OCI-LY3 (cell line): ENCODE data around the gene CDS2.

Source experiments
- H2AFZ ChIP-seq: fragments of 200-600, 300-600 bp; shearing (Covaris generic); 2 replicates; pipeline ENCODE4 v1.6.0; 2014; ENCODE audit warnings: antibody characterized with exemption, low read depth, low read length
- H3K27ac ChIP-seq: fragments of 200-600, 300-600 bp; sonication (generic); 2 replicates; pipeline ENCODE4 v1.5.1; 2014; ENCODE audit warnings: mild to moderate bottlenecking, low read length, moderate library complexity, mixed read lengths
- H3K27me3 ChIP-seq: fragments of 200-600, 300-600 bp; sonication (generic); 2 replicates; pipeline ENCODE4 v1.6.1; 2014; ENCODE audit warnings: low read depth, low read length, mixed read lengths
- H3K36me3 ChIP-seq: fragments of 200-600, 300-600 bp; sonication (generic); replicated peaks from 2 replicates; pipeline ENCODE3; 2014; ENCODE audit warnings: low read depth, low read length, mixed read lengths
- H3K4me1 ChIP-seq: fragments of 300-600, 200-600 bp; sonication (generic); 2 replicates; pipeline ENCODE4 v1.6.1; 2014; ENCODE audit warnings: low read length, mixed read lengths
- H3K4me2 ChIP-seq: fragments of 200-600, 300-600 bp; sonication (generic); 2 replicates; pipeline ENCODE4 v1.6.1; 2014; ENCODE audit warnings: low read length, mixed read lengths
- H3K4me3 ChIP-seq: fragments of 300-600, 200-600 bp; sonication (generic); 2 replicates; pipeline ENCODE4 v1.5.1; 2014; ENCODE audit warnings: antibody characterized with exemption, mild to moderate bottlenecking, low read length, moderate library complexity
- H3K79me2 ChIP-seq: fragments of 300-600, 200-600 bp; shearing (Covaris generic); 2 replicates; pipeline ENCODE4 v1.6.1; 2014; ENCODE audit warnings: mild to moderate bottlenecking, low read length, mixed read lengths
- H3K9ac ChIP-seq: fragments of 300-600, 200-600 bp; shearing (Covaris generic); 2 replicates; pipeline ENCODE4 v1.6.0; 2014; ENCODE audit warnings: mild to moderate bottlenecking, low read length, moderate library complexity
- H3K9me3 ChIP-seq: fragments of 200-600, 300-600 bp; shearing (Covaris generic); 2 replicates; pipeline ENCODE4 v1.6.1; 2014; ENCODE audit warnings: low read length, mixed read lengths; ENCODE audit not compliant: insufficient read depth
- H4K20me1 ChIP-seq: fragments of 200-600, 300-600 bp; sonication (generic); 2 replicates; pipeline ENCODE4 v1.6.1; 2016; ENCODE audit warnings: low read length, mixed read lengths; ENCODE audit not compliant: insufficient read depth
- EZH2phosphoT487 ChIP-seq: fragments of 200-600 bp; shearing (Covaris generic); IDR thresholded peaks from 2 replicates; pipeline ENCODE4 v1.6.1; 2018; ENCODE audit warnings: antibody characterized with exemption, mixed run types, low read depth
- TF ChIP-seq, protein P1 (sequence below): fragments of 200-600, 300-600 bp; sonication (generic); IDR thresholded peaks from 2 replicates; pipeline ENCODE4 v1.5.1; 2014; ENCODE audit warnings: antibody characterized with exemption, low read length, low read depth

Gene CDS2

DNA sequence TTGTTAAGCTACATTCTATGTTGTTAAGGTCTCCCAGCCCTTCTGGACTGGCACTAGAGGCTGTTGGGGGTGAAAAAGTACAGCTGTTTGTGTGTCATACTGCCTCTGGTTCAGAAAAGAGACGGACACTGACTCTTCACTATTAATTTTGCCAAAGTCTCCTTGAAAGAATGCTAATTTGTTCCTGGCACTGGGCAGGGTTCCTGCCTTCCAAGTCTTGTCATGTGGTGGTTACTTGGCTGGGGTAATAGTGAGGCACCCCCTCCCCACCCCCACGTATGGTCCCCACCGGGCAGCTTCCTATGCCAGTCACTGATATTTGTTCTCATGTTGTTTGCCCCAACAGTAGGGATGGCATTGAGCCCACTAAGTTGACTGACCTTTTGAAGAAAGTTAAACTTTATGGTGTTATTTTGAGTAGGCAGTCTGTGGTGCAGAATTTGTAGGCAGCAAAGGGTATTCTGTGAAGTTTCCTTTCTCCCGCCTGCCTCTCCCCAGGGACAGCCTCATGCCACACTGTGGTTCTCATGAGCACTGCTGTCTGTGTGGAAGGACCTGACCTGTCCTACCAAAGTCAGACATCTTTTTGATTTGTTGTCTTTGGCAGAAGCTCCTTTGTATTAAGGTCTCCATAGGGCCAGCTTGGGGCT lies 8.7 kb downstream of the CDS2 start:
- TF ChIP-seq EZH2phosphoT487, result no peak
- TF ChIP-seq, protein P1, sequence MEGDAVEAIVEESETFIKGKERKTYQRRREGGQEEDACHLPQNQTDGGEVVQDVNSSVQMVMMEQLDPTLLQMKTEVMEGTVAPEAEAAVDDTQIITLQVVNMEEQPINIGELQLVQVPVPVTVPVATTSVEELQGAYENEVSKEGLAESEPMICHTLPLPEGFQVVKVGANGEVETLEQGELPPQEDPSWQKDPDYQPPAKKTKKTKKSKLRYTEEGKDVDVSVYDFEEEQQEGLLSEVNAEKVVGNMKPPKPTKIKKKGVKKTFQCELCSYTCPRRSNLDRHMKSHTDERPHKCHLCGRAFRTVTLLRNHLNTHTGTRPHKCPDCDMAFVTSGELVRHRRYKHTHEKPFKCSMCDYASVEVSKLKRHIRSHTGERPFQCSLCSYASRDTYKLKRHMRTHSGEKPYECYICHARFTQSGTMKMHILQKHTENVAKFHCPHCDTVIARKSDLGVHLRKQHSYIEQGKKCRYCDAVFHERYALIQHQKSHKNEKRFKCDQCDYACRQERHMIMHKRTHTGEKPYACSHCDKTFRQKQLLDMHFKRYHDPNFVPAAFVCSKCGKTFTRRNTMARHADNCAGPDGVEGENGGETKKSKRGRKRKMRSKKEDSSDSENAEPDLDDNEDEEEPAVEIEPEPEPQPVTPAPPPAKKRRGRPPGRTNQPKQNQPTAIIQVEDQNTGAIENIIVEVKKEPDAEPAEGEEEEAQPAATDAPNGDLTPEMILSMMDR, result no peak
- Histone ChIP-seq H3K4me2 (no peak overlapping the region), H3K27ac (no peak overlapping the region), H3K4me1 (peaks cover 11% of the 10 kb centered on the region), H2AFZ (no peak overlapping the region), H3K27me3 (no peaks in the 10 kb centered on the region), H3K9ac (no peak overlapping the region), H4K20me1 (peaks cover 31% of the 10 kb centered on the region; the same call in 1 of the 2 replicates), H3K79me2 (peaks cover 82% of the 10 kb centered on the region), H3K4me3 (no peak overlapping the region), H3K9me3 (no peaks in the 10 kb centered on the region), H3K36me3 (peaks cover 9% of the 10 kb centered on the region)

DNA sequence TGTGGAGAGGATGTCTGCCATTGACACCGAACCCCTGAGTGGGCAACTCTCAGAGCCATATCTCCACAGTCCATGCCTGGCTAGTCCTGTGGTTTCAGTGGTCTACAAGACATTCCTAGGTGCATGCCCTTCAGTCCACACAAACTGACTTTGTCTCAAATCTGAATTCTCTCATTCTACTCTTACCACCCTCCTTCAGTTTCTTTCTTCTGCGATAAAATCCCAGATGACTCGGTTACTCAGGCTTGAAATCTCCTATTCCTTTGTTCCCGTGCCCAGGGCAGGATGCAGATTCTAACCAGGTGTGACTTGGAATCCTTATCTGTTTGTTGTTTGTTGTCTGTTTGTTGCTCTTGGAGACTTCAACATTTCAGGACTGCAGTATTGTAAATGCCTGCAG lies 9.3 kb downstream of the CDS2 start:
- H4K20me1 ChIP-seq, result peaks cover 36% of the 10 kb centered on the region; the same call in 1 of the 2 replicates
- H3K4me3 ChIP-seq, result no peak overlapping the region
- H3K4me1 ChIP-seq, result peaks cover 9% of the 10 kb centered on the region
- no peaks in the 10 kb centered on the region for H3K27me3 ChIP-seq
- no peaks in the 10 kb centered on the region for H3K9me3 ChIP-seq
- no peak overlapping the region for H2AFZ ChIP-seq
- H3K27ac ChIP-seq, result no peak overlapping the region
- H3K79me2 ChIP-seq, result peaks cover 85% of the 10 kb centered on the region
- TF ChIP-seq, protein P1, result no peak
- TF ChIP-seq EZH2phosphoT487, result no peak
- H3K36me3 ChIP-seq, result peaks cover 9% of the 10 kb centered on the region
- no peak overlapping the region for H3K4me2 ChIP-seq
- H3K9ac ChIP-seq, result no peak overlapping the region

DNA sequence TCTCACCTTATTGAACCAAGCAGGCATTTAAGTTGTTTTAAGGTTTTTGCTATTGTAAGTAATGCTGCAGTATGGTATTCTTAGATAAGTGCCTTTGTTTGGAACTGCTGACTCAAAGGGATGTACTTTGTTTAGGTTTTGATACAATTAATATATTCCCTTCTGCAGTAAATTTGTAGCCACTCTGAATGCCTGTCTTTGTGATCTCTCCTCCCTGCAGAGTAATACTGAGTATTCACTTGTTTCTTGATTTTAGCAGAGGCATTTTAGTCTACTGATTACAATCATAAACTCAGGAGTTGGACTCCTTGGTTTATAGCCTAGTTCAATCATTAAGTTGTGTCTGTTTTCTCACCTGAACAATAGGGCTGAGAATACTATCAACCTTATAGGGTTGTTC lies 13.4 kb downstream of the CDS2 start:
- H2AFZ ChIP-seq, result no peak overlapping the region

DNA sequence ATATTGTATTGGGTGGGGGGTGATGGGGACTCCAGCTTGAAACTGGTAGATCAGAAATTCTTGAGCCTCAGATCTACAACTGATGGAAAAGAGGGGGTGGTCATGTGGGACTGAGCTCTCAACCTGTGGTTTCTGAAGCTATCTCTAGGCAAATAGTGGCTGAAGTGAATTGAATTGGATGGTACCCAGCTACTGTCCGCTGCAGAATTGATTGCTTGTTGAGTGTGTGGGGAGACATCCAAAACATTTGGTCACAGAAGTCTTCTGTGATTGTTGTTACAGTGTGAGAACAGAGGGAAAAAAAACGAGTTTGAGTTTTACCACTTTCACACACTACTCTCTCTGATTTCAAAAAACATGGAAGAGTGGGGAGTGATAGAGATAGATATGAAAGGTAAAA lies 14.8 kb downstream of the CDS2 start:
- Histone ChIP-seq H3K27ac (no peak overlapping the region), H3K36me3 (peaks cover 7% of the 10 kb centered on the region), H3K9ac (no peak overlapping the region), H3K27me3 (no peaks in the 10 kb centered on the region), H3K4me1 (peaks cover 21% of the 10 kb centered on the region), H3K9me3 (no peaks in the 10 kb centered on the region), H3K79me2 (peaks cover 83% of the 10 kb centered on the region), H4K20me1 (peaks cover 60% of the 10 kb centered on the region), H3K4me2 (no peak overlapping the region), H3K4me3 (no peak overlapping the region), H2AFZ (no peak overlapping the region)
- TF ChIP-seq EZH2phosphoT487, result no peak
- TF ChIP-seq, protein P1, result no peak

More for the DNA sequence above, 13.4 kb downstream of the CDS2 start:
- H3K36me3 ChIP-seq, result peaks cover 12% of the 10 kb centered on the region
- H3K4me1 ChIP-seq, result peaks cover 19% of the 10 kb centered on the region
- TF ChIP-seq, protein P1, result no peak
- TF ChIP-seq EZH2phosphoT487, result no peak
- no peak overlapping the region for H3K9ac ChIP-seq
- no peaks in the 10 kb centered on the region for H3K9me3 ChIP-seq
- peaks cover 85% of the 10 kb centered on the region for H3K79me2 ChIP-seq
- H3K4me2 ChIP-seq, result no peak overlapping the region
- H3K27me3 ChIP-seq, result no peaks in the 10 kb centered on the region
- no peak overlapping the region for H3K27ac ChIP-seq
- peaks cover 59% of the 10 kb centered on the region for H4K20me1 ChIP-seq
- no peak overlapping the region for H3K4me3 ChIP-seq
